GM23338 (cell line): Measurements from ENCODE around the gene DUOX1. TPM values are rescaled to one million over a fixed set of nuclear protein-coding genes. Genes with fewer than 3 reads are reported as not detected.

Experiments
- ATAC-seq: fragments of 200-7000 bp; cut with Tn5 transposase; 3 replicates; pipeline ENCODE4 v1.9.1; 2020
- DNase-seq: peaks from one replicate; pipeline ENCODE4 v3.0.0-alpha.2; 2015; ENCODE audit warnings: low spot score
- H2AFZ ChIP-seq: fragments of 200-600 bp; sonication (generic); 2 replicates; pipeline ENCODE4 v1.8.0; 2016; ENCODE audit warnings: antibody characterized with exemption, mild to moderate bottlenecking, moderate library complexity
- H3F3A ChIP-seq: fragments of 200-600 bp; sonication (generic); replicated peaks from 2 replicates; pipeline ENCODE4 v1.8.0; 2017; ENCODE audit warnings: antibody characterized with exemption, mixed run types, low read depth
- H3K27ac ChIP-seq: fragments of 200-600 bp; sonication (generic); 2 replicates; pipeline ENCODE4 v1.6.1; 2016; ENCODE audit warnings: low read depth
- H3K27me3 ChIP-seq: fragments of 200-600 bp; sonication (generic); 2 replicates; pipeline ENCODE4 v1.8.0; 2016; ENCODE audit warnings: mild to moderate bottlenecking, mixed run types, moderate library complexity; ENCODE audit not compliant: insufficient read depth
- H3K36me3 ChIP-seq: fragments of 200-600 bp; sonication (generic); 2 replicates; pipeline ENCODE4 v1.8.0; 2016; ENCODE audit warnings: mild to moderate bottlenecking; ENCODE audit not compliant: insufficient read depth
- H3K4me1 ChIP-seq: fragments of 200-600 bp; sonication (generic); 2 replicates; pipeline ENCODE4 v1.8.0; 2016; ENCODE audit warnings: mild to moderate bottlenecking, moderate library complexity; ENCODE audit not compliant: insufficient read depth
- H3K4me2 ChIP-seq: fragments of 200-600 bp; sonication (generic); 2 replicates; pipeline ENCODE4 v1.7.1; 2017; ENCODE audit warnings: mixed run types
- H3K4me3 ChIP-seq: fragments of 200-600 bp; sonication (generic); 2 replicates; pipeline ENCODE4 v1.6.1; 2016; ENCODE audit warnings: mixed run types
- H3K79me2 ChIP-seq: fragments of 200-600 bp; sonication (generic); replicated peaks from 2 replicates; pipeline ENCODE4 v1.8.0; 2017; ENCODE audit warnings: mild to moderate bottlenecking; ENCODE audit not compliant: insufficient read depth
- H3K9me2 ChIP-seq: fragments of 200-600 bp; sonication (generic); 2 replicates; pipeline ENCODE4 v1.8.0; 2017; ENCODE audit not compliant: insufficient read depth
- H4K20me1 ChIP-seq: fragments of 200-600 bp; sonication (generic); replicated peaks from 2 replicates; pipeline ENCODE4 v1.8.0; 2017; ENCODE audit warnings: mild to moderate bottlenecking; ENCODE audit not compliant: insufficient read depth
- H3K27ac Mint-ChIP-seq: 2 replicates; pipeline ENCODE4 v1.8.0; 2020; ENCODE audit warnings: inconsistent platforms, mild to moderate bottlenecking, moderate library complexity, mixed read lengths
- H3K27me3 Mint-ChIP-seq: 3 replicates; pipeline ENCODE4 v1.8.0; 2022; ENCODE audit warnings: low read depth, mild to moderate bottlenecking, moderate library complexity, mixed read lengths, inconsistent platforms; ENCODE audit not compliant: insufficient read depth, poor library complexity
- H3K36me3 Mint-ChIP-seq: 3 replicates; pipeline ENCODE4 v1.8.0; 2021; ENCODE audit warnings: low read depth, mild to moderate bottlenecking, inconsistent platforms, moderate library complexity, mixed read lengths
- H3K4me1 Mint-ChIP-seq: 3 replicates; pipeline ENCODE4 v1.8.0; 2020; ENCODE audit warnings: mild to moderate bottlenecking, inconsistent platforms, mixed read lengths
- H3K4me3 Mint-ChIP-seq: 3 replicates; pipeline ENCODE4 v1.8.0; 2021; ENCODE audit warnings: moderate library complexity, mild to moderate bottlenecking, inconsistent platforms, mixed read lengths
- H3K9me3 Mint-ChIP-seq: 3 replicates; pipeline ENCODE4 v1.8.0; 2020; ENCODE audit warnings: moderate library complexity, mild to moderate bottlenecking, inconsistent platforms, mixed read lengths
- CTCF ChIP-seq, 2 experiments: fragments of 200-600 bp in 1 of 2; sonication (generic) in 1 of 2; conservative IDR thresholded peaks; 2 replicates each; pipeline versions ENCODE4 v1.5.1 to v1.6.1; 2016 to 2017; ENCODE audit warnings: antibody characterized with exemption in 2 of 2, low read depth in 2 of 2, mild to moderate bottlenecking in 2 of 2, moderate library complexity in 1 of 2
- ETS1 ChIP-seq: IDR thresholded peaks from 2 replicates; pipeline ENCODE4 v1.6.1; 2016; ENCODE audit warnings: antibody characterized with exemption
- EZH2 ChIP-seq: fragments of 200-600 bp; sonication (generic); IDR thresholded peaks from one replicate; pipeline ENCODE4 v1.8.0; 2017; ENCODE audit warnings: antibody characterized with exemption, mild to moderate bottlenecking, low read depth; ENCODE audit not compliant: unreplicated experiment
- EZH2phosphoT487 ChIP-seq: fragments of 200-600 bp; sonication (generic); IDR thresholded peaks from one replicate; pipeline ENCODE4 v1.8.1; 2018; ENCODE audit warnings: antibody characterized with exemption; ENCODE audit not compliant: unreplicated experiment
- NANOG ChIP-seq: IDR thresholded peaks from 2 replicates; pipeline ENCODE4 v1.6.1; 2016; ENCODE audit warnings: antibody characterized with exemption, borderline replicate concordance
- ZNF114 ChIP-seq: fragments of 250-450 bp; sonication (Bioruptor Pico); IDR thresholded peaks from 2 replicates; pipeline ENCODE4 v1.5.0; 2020; ENCODE audit warnings: mild to moderate bottlenecking, moderate library complexity
- ZNF331 ChIP-seq: fragments of 250-450 bp; sonication (Bioruptor Pico); IDR thresholded peaks from 2 replicates; pipeline ENCODE4 v1.5.0; 2020; ENCODE audit warnings: low read depth, mild to moderate bottlenecking, moderate library complexity
- polyA plus RNA-seq: library from polyadenylated mRNA; unstranded; fragments of >200 nt; fragmentation: Nextera tagmentation; extraction: Ambion mirVana; gene quantifications from 2 replicates; pipeline ENCODE4 v1.2.1, GENCODE V29; 2016
- total RNA-seq: library from RNA; depleted of rRNA; stranded (reverse); fragments of >200 nt; shearing (Covaris generic); gene quantifications from 2 replicates; pipeline ENCODE4 v1.2.3, GENCODE V29; 2014
- TF ChIP-seq, protein P1 (sequence below): fragments of 250-450 bp; sonication (Bioruptor Pico); IDR thresholded peaks from 2 replicates; pipeline ENCODE4 v1.5.0; 2020; ENCODE audit warnings: mild to moderate bottlenecking, moderate library complexity

Gene DUOX1
- total and polyA plus RNA-seq, 2 experiments from 2014 or later: 0.69 to 0.73 TPM

- H3K9me3 Mint-ChIP-seq: no peaks in the 10 kb centered on the region
- TF ChIP-seq ETS1 (no peak), ZNF114 (CRISPR knock-in tag) (no peak), CTCF (conservative IDR thresholded peaks at IDR 0.05; ENCODE audit: low read depth in 2 of 2) (0 out of 4 replicates have a peak, but pooled peaks of 1 of the 2 experiments have one; percentile 9), ZNF331 (CRISPR knock-in tag) (no peak), EZH2 (no peak), EZH2phosphoT487 (no peak)
- no peaks in the 10 kb centered on the region for H3K9me2 ChIP-seq
- H3K4me2 ChIP-seq: peak overlapping the region; percentile 97
- no peak overlapping the region for H3K27ac ChIP-seq
- no peaks in the 10 kb centered on the region for H3K36me3 ChIP-seq
- H3K4me1 ChIP-seq: no peaks in the 10 kb centered on the region
- H3K27me3 Mint-ChIP-seq: peaks cover 16% of the 10 kb centered on the region
- H3F3A ChIP-seq: no peaks in the 10 kb centered on the region
- ATAC-seq (peak; percentile 21), DNase-seq (peak; percentile 46)
- H3K36me3 Mint-ChIP-seq: no peaks in the 10 kb centered on the region
- H3K4me1 Mint-ChIP-seq: peaks cover 8% of the 10 kb centered on the region
- no peaks in the 10 kb centered on the region for H4K20me1 ChIP-seq
- H3K27me3 ChIP-seq: no peaks in the 10 kb centered on the region; the same call in 1 of the 2 replicates
- no peak overlapping the region for H3K4me3 Mint-ChIP-seq
- peak overlapping the region; percentile 96 for H3K4me3 ChIP-seq
- no peak overlapping the region for H3K27ac Mint-ChIP-seq
- H3K79me2 ChIP-seq: no peaks in the 10 kb centered on the region
- H2AFZ ChIP-seq: peak overlapping the region; percentile 87
Measured at GRCh38 chr15:45199136-45199810, 69.5 kb downstream of the DUOX1 start.

- Histone ChIP-seq H3K9me2 (no peaks in the 10 kb centered on the region), H3K4me1 (no peaks in the 10 kb centered on the region), H2AFZ (peak overlapping the region; percentile 100), H3K79me2 (no peaks in the 10 kb centered on the region), H3F3A (no peaks in the 10 kb centered on the region), H3K4me3 (peak overlapping the region; percentile 96), H3K27ac (0 out of 2 replicates have a peak overlapping the region, but pooled peaks have one; percentile 18), H4K20me1 (no peaks in the 10 kb centered on the region), H3K27me3 (no peaks in the 10 kb centered on the region; the same call in 1 of the 2 replicates), H3K4me2 (peak overlapping the region; percentile 97), H3K36me3 (no peaks in the 10 kb centered on the region)
- Mint-ChIP-seq H3K4me3 (no peak overlapping the region), H3K4me1 (peaks cover 8% of the 10 kb centered on the region), H3K27ac (no peak overlapping the region), H3K36me3 (no peaks in the 10 kb centered on the region), H3K27me3 (peaks cover 16% of the 10 kb centered on the region), H3K9me3 (no peaks in the 10 kb centered on the region)
- ATAC-seq: peak; percentile 48
- peak; percentile 87 for DNase-seq
- no peak for TF ChIP-seq EZH2
- TF ChIP-seq ZNF331 (CRISPR knock-in tag): no peak
- TF ChIP-seq, protein P1, sequence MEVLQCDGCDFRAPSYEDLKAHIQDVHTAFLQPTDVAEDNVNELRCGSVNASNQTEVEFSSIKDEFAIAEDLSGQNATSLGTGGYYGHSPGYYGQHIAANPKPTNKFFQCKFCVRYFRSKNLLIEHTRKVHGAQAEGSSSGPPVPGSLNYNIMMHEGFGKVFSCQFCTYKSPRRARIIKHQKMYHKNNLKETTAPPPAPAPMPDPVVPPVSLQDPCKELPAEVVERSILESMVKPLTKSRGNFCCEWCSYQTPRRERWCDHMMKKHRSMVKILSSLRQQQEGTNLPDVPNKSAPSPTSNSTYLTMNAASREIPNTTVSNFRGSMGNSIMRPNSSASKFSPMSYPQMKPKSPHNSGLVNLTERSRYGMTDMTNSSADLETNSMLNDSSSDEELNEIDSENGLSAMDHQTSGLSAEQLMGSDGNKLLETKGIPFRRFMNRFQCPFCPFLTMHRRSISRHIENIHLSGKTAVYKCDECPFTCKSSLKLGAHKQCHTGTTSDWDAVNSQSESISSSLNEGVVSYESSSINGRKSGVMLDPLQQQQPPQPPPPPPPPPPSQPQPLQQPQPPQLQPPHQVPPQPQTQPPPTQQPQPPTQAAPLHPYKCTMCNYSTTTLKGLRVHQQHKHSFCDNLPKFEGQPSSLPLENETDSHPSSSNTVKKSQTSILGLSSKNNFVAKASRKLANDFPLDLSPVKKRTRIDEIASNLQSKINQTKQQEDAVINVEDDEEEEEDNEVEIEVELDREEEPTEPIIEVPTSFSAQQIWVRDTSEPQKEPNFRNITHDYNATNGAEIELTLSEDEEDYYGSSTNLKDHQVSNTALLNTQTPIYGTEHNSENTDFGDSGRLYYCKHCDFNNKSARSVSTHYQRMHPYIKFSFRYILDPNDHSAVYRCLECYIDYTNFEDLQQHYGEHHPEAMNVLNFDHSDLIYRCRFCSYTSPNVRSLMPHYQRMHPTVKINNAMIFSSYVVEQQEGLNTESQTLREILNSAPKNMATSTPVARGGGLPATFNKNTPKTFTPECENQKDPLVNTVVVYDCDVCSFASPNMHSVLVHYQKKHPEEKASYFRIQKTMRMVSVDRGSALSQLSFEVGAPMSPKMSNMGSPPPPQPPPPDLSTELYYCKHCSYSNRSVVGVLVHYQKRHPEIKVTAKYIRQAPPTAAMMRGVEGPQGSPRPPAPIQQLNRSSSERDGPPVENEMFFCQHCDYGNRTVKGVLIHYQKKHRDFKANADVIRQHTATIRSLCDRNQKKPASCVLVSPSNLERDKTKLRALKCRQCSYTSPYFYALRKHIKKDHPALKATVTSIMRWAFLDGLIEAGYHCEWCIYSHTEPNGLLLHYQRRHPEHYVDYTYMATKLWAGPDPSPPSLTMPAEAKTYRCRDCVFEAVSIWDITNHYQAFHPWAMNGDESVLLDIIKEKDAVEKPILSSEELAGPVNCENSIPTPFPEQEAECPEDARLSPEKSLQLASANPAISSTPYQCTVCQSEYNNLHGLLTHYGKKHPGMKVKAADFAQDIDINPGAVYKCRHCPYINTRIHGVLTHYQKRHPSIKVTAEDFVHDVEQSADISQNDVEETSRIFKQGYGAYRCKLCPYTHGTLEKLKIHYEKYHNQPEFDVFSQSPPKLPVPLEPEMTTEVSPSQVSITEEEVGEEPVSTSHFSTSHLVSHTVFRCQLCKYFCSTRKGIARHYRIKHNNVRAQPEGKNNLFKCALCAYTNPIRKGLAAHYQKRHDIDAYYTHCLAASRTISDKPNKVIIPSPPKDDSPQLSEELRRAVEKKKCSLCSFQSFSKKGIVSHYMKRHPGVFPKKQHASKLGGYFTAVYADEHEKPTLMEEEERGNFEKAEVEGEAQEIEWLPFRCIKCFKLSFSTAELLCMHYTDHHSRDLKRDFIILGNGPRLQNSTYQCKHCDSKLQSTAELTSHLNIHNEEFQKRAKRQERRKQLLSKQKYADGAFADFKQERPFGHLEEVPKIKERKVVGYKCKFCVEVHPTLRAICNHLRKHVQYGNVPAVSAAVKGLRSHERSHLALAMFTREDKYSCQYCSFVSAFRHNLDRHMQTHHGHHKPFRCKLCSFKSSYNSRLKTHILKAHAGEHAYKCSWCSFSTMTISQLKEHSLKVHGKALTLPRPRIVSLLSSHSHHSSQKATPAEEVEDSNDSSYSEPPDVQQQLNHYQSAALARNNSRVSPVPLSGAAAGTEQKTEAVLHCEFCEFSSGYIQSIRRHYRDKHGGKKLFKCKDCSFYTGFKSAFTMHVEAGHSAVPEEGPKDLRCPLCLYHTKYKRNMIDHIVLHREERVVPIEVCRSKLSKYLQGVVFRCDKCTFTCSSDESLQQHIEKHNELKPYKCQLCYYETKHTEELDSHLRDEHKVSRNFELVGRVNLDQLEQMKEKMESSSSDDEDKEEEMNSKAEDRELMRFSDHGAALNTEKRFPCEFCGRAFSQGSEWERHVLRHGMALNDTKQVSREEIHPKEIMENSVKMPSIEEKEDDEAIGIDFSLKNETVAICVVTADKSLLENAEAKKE (CRISPR knock-in tag): no peak
- TF ChIP-seq ETS1: no peak
- no peak for TF ChIP-seq EZH2phosphoT487
- no peak; the same call in 1 of the 2 replicates for TF ChIP-seq NANOG
Measured at GRCh38 chr15:45200001-45200798, 70.4 kb downstream of the DUOX1 start.
